ENCODE results near the gene B3GNT2.
"Not testable (repeated sequence)": the region's sequence is repeated elsewhere in the genome, so short reads cannot be mapped to it uniquely, and the experiment has no call there.

The B3GNT2 gene, protein sequence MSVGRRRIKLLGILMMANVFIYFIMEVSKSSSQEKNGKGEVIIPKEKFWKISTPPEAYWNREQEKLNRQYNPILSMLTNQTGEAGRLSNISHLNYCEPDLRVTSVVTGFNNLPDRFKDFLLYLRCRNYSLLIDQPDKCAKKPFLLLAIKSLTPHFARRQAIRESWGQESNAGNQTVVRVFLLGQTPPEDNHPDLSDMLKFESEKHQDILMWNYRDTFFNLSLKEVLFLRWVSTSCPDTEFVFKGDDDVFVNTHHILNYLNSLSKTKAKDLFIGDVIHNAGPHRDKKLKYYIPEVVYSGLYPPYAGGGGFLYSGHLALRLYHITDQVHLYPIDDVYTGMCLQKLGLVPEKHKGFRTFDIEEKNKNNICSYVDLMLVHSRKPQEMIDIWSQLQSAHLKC

DNA sequence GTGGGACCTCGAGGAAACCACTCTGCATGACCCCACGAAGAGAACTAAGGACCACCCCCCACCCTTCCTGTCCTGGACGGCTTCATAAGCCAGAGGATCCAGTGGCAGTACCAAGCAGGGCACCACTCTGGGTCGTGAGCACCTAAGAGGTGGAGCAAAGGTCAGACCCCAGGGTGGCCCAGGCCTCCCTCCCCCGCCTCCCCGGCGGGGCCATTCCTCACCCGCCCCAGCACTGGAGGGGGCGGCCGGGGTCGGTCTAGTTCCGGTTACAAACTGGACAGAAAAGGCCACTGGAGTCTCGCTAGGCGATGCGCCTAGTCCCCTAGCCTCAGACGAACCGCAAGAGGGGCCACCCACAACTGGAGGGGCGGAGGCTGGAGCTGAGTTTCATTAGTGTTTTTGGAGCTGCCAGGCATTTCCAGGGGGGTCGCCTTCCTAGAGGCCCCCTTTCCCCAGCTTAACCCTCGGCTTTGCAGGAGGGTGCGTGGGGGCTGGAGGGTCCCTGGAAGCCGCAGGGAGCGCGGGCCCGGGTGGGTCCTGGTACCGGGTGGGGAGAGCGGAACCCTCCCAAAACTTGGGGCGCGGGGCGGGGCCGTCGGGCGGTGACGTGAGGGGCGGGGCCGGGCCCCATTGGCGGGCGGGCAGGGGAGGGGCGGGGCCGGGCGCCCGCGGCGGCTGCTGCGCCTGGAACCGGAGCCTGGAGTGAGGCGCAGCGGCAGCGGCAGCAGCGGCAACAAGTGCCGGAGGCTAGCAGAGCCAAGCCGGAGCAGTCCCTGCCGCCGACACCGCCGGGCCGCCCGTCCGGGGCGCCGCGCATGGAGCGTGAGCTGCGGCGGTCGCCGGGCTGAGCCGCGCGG, at the start of gene B3GNT2:
Gene B3GNT2 (plus strand): TSS at position 695 of the 857 bp plus-strand sequence. CDS start 26,106 bp downstream, outside the sequence.
- DNase-seq = peak; percentile 58

DNA sequence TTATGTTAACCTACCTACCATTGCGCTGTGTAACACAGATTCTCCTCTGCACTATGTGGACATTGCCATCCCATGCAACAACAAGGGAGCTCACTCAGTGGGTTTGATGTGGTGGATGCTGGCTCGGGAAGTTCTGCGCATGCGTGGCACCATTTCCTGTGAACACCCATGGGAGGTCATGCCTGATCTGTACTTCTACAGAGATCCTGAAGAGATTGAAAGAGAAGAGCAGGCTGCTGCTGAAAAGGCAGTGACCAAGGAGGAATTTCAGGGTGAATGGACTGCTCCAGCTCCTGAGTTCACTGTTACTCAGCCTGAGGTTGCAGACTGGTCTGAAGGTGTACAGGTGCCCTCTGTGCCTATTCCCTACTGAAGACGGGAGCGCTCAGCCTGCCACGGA, 49.1 kb upstream of the B3GNT2 start:
- DNase-seq = not testable (repeated sequence)

DNA sequence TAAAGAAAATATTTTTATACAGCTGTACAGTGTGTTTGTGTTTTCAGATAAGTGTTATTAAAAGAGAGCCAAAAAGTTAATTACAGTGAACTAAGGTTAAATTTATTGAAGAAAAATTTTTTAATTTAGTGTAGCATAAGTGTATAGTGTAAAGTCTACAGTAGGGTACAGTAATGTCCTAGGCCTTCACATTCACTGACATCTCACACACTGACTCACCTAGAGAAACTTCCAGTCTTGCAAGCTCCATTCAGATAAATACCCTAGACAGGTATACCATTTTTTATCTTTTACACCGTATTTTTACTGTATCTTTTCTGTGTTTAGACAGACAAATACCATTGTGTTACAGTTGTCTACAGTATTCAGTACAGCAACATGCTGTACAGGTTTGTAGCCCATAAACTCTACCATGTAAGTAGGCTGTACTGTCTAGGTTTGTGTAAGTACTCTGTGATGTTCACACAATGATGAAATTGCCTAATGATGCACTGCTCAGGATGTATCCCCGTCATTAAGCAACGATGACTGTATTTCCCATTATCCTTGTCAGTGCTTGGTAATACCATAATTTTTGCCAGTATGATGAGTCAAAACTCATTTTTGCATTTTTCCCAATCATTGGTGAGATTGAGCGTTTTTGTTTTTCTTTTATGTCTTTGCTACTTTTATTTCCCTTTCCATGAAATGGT, 48.2 kb upstream of the B3GNT2 start:
- DNase-seq = no peak

DNA sequence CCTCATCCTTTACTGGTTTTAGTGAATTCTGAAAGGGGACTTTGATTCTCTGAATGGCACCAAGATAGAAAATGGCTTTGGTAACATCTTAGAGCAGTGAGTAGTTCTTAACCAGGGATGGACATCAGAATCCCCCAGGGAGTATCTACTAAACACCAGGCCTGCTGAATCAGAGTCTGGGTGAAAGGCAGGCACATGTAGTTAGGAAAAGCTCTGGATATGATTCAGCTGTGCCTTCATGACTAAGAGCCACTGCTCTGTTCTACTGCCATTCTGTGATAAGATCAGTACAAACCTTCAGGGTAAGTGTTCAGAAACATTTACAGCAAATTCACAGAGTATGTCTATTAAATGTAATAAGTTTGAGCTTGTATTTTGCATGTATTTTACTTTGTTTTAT, 46.2 kb upstream of the B3GNT2 start:
- DNase-seq = no peak

DNA sequence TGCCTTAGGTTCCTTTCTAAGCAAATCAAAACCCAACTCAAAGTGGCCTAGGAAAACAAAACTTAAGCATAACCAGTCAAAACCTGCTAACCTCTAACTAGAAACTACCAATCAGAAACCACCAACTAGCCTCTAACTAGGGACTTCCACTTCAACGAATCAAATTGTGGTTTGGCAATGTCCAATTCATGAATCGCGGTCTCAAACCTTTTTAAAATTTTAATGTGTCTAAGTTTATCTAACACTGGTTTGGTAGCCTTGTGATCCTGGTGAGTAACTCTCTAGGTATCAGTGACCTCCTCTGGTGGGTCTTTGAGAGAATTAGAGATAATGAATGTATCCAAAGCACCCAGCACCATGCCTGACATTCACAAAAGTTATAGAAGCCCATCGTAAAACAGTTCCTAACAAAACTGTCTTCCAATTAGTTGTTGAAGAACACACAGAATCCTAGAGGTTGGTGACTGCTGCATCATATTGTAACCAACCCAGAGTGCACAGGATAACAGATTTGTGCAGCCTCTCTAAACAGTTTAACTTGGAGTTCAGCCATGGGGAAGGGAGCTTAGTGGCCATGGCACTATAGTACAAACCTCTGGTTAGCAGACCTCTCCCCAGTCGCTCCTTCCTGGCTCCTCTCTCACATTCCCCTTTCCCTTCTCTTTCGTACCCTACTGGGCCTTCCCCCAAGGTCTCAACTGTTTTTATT, 45.2 kb upstream of the B3GNT2 start:
- DNase-seq = no peak

DNA sequence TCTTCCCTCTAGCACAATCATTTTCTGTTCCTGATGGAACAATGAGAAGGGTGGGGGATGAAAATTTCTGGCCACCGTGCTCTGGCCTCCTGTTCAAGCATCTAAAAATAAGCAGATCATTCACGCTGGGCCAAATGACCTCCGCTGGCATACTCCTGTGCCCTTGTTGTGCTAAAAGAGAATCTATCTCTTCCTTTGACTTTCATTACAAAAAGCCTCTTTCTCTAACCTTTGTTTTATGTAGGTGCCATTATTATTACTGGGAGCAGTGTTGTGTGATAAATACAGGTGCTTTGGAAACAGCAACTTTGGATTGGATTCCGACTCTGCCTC, 44.6 kb upstream of the B3GNT2 start:
- DNase-seq = no peak

DNA sequence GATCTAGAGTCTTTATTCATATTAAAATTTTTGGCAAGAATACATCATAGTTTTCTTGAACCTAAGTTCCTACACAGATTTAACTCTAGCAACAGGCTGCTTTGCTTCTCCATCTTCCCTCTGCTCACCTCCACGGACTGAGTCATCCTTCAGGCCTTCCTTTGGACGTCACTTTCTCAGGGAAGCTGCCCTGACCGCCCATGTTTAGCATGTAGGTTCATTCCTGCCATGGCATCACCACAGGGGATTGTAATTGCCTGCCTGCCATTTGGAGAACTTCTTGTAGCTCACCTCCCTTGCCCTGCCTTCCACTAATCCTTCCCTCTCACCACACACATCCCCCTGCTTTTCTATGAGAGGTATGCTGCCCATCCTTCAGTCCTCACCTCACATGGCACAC, 43.9 kb upstream of the B3GNT2 start:
- no peak for DNase-seq

DNA sequence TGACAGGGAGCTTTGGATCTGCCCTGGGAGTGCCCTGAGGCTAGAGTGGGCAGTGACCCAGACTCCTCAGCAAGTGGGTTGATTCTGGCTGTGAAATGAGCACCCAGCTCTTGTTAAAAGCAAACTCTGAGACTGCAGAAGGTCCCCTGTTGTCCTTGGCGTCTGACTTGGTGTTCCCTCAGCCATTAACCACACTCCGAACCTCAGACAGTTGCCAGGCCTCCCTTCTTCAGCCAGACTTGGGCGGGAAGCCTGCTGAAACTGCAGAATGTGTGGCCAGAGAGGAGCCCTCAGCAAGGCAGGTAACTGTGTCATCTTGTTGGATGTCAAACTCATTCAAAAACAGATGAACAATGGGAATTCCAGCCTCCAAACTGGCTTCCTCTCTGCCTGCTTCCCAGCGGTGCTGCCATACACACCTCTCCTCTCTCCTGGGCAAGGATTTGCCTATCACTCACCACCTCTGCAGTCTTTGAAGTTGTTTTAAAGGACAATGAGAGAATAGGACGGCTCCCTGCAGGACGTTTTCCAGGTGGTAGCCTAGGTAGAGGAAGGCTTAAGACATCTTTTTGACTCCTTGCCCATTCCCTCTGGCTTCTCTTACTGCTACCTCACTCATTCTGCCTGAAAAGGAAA, 38.9 kb upstream of the B3GNT2 start:
- no peak for DNase-seq

DNA sequence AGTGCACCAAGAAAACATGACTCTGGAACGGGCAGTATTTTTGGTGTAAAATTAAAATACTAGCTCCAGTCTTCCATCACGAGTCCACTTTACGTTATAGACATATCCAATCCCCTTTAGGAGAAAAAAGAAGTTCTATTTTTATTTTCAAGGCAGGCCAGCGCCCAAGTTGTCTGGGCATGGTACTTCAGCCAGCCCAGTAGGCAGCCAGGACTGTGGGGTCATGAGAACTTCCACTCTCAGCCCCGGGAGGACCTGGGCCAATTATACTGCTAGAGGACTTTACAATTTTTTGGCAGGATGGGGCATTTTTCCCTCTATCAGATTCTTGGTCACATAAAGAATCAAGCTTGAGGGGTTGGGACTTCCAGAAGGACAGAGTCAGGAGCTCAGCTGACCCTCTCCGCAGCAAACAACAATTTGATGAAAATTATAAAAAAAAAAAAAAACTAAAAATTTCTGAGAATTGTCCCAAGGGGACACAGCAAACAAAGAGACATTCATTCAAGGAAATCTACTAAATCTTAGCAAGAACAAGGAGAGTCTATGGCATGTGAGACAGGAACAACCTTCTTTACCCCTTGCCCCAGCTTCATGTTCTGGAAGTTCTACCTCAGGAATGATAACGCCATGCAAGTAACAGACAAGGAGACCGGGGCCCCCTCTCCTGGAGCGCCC, 37.3 kb upstream of the B3GNT2 start:
- DNase-seq = no peak

DNA sequence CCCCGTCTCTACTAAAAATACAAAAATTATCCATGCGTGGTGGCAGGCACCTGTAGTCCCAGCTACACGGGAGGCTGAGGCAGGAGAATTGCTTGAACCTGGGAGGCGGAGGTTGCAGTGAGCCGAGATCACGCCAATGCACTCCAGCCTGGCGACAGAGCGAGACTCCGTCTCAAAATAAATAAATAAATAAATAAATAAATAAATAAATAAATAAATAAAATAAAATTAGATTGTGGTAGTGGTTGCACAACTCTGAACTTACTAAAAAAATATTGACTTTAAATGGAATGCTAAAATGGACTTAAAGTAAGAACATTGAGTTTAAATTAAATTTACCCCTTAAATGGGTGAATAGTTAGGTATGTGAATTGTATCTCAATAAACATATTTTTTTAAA, 35.2 kb upstream of the B3GNT2 start:
- DNase-seq = not testable (repeated sequence)

DNA sequence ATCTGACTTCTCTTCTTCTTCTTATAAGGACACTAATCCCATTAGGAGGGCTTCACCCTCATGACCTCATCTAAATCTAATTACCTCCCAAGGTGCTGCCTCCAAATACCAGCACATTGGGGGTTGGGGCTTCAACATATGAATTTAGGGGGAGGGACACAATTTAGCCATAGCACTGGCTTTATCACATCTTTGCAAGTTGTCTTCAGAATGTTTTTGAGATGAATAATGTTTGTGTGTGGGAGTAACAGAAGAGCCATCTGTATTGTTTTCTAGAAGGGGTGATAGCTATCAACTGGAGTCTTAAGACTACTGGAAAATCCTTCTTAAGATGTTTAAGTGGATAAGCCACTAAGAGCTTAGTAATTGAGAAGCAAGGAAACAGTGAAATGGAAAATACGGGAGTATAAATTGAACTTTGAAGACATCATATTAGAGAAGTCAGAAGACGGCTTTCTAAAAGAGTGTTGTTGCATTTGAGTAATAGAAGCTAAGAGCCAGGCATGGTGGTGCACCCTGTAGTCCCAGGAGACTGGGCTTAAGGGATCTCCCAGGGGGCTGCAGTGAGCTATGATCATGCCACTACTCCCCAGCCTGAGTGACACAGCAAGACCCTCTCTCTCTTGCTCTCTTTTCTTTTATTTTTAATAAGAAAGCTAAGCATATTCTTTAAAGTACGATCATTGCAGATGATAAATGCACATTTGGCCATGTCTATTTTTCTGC, 32.6 kb upstream of the B3GNT2 start:
- no peak for DNase-seq

DNA sequence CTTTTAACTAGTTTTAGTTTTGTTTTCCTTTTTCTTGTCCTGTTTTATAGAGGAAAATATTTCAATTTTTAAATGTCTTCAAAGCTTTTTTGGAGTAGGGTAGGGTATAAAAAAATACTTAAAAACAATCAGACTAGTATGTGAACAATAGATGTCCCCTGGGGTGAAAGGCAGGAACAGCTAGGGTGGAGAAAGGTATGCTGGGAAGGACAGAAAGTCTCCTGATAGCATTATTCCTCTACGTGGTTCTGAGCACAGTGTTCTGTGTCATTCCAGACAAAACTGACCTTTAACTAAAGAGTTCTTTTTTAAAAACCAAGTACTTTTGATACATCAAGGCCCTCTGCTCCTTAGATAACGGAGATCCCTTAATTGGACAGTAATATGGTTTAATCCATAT, 32.1 kb upstream of the B3GNT2 start:
- DNase-seq = no peak

DNA sequence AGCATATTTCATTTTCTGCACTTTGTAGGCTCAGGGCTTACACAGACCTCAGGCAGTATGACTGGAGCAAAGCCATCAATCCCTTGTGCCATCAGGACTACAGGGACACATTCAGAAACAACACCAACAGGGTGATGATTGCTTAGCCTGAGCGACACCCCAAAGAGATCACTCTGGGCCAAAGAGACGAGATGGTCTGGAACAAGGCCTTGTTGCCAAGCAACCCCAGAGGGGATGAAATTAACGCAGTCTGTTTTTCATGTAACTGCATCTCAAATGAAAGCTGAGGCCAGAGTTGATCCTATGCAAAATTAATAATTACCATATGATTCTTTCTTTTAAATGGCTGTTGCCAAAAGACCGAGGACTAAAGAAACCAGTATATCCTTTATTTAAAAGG, 20.2 kb upstream of the B3GNT2 start:
- peak; percentile 78 for DNase-seq

DNA sequence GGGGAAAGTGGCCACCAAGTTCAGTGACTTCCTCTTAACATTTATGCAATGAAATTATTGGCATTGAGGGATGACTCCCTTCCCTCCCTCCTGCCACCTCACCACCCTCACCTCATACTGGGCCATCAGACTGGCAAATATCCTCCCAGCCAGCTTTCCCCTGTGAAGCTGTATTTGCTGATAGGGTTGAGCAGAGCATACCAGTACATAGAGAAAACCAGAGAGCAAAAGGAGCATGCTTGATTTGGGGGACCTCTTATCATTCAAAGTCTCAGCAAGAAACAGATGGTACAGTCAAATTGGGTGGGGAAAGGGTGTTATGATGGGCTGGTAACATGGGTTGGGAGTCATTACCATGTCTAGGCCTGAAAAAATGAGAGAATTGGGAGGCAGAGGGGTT, 19.1 kb upstream of the B3GNT2 start:
- DNase-seq = peak; percentile 43

DNA sequence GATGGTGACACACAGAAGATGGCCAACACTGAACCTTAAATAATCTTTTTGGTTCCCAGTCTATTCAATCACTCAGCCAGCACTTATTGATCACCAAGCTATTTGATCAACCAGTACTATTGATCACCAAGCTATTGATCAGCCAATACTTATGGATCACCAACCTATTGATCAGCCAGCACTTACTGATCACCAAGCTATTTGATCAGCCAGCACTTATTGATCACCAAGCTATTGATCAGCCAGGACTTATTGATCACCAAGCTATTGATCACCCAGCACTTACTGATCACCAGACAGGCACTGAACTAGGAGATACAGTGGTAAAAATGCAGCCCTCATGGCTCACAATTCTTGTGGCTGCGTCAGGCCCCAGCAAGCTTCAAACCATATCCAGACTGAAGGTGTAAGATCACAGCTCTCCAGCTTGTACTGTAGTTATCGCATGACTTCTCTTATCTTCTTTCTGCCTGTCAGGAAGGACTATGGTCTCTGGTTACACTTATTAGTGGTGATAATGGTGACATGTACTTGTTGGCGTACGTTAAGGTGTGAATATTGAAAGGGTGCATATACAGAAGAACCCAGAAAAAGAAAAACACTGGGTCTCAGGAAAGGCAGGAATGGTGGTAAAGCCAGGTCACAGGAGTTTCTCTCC, 18.4 kb upstream of the B3GNT2 start:
- DNase-seq = no peak

DNA sequence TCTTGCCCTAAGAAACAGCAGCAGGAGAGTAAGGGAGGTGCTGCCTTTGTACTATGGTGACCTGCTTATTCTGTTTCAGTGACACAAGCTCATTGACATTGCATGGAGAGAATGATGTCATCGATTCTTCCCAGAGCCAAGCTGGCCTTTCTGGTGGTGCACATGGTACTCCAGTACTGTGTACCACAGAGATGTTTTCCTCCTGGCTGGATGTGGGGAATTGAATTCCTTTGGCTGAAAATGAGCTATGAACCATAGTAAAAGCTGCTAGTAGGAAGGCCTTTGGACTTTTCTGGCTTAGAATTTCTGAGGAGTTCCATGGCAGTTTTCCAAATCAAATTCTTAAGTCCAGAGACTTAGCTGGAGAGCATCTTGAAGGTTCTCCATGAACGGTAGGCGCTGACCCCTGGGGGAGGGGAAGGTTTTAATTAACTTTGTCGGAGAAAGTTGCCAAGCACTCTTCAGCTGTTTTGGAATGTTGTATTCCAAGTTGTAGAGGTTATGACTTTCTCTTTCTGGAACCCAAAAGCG, 17.1 kb upstream of the B3GNT2 start:
- DNase-seq = no peak

DNA sequence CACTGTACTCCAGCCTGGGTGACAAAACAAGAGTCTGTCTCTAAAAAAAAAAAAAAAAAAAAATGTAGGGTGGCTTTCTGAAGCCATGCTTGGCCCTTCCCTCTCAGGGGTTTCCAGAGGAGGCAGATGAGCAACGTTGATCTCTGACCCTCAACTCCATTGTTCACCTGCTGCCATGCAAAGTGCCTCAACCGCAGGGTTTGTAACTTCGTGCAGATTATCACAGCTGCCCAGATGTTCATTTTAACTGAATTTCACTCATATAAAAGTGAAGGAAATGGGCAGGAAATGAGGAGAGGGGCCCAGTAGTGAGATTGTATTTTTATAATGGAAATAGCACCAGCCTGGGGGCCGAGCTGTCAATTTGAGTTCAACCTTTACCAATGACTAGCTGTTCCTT, 14.9 kb upstream of the B3GNT2 start:
- DNase-seq = peak; percentile 13

DNA sequence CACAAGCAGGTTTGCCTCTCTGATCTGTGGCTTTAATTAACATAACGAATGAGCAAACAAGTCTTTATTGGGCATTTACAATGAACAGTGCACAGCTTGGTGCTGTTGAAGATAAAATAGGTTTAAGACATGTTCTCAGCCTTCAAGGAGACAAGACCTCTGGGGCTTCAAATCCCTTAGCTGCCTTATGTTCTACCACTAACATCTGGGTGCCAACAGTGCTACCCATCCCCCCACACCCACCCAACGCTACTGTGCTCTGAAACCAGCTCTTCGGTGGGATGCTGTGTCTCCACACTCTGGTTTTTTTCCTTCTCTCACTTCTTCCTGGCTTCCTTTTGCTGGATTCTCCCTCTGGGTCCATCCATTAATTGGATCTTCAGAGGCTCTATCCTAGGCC, 14.1 kb upstream of the B3GNT2 start:
- DNase-seq = peak; percentile 18

DNA sequence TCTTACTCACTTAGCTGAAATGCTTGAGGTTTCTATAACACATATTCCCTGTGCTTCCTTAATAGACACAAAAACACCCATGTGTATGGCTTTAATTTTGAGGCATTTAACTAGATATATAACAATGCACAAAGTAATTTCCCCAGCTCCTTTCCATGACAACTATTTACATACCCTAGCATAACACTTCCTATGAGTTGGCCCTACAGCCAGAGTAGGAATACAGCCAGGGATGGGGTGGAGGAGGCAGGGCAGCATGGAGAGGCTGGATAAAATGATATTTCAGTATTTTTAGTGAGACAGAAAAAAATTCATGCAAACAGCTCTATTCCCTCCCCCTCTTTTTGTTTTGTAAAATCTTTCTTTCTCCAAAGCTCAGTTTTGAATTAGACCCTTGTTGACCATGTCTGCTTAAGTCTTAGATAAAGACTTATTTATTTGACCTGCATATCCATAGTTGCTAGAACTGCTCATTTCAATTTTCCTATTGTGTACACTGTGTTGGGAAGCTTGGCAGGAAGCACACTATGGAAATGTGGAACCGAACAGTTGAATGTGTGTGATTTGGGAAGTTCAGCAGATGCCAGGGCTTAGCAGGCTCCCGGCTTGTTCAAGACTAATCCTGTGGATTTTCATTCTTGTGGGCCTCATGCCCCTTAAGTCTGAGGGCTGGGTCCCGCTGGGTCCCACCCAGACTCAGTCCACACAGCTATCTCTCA, 11.2 kb upstream of the B3GNT2 start:
- no peak for DNase-seq

Data from NCI-H526 treated with DMSO at 0.1 percent for 48 hours (cell line).